Calu3 (cell line): ENCODE data around the gene ZNF609. TPM values are rescaled to one million over a fixed set of nuclear protein-coding genes. Genes with fewer than 3 reads are reported as not detected.

Source experiments
- BruUV-seq: library from RNA; stranded (reverse); fragments of 400-500 nt; replicated peaks from 2 replicates; lab custom pipeline; 2021; lab: Mats Ljungman, UMichigan
- CTCF ChIA-PET: fragments of 300-600 bp; sonication (Branson Sonifier 250); formaldehyde crosslinking; loops from one replicate; lab custom pipeline; 2022; ENCODE audit warnings: antibody characterized with exemption; lab: Charles Lee
- DNase-seq: peaks from one replicate; pipeline ENCODE4 v3.0.0; 2022
- H3K27ac Mint-ChIP-seq: one replicate; pipeline ENCODE4 v1.8.0; 2022; ENCODE audit warnings: mixed read lengths; ENCODE audit not compliant: unreplicated experiment
- H3K27me3 Mint-ChIP-seq: one replicate; pipeline ENCODE4 v1.8.0; 2022; ENCODE audit warnings: mixed read lengths; ENCODE audit not compliant: unreplicated experiment
- H3K36me3 Mint-ChIP-seq: one replicate; pipeline ENCODE4 v1.8.0; 2022; ENCODE audit warnings: mild to moderate bottlenecking, moderate library complexity, mixed read lengths; ENCODE audit not compliant: insufficient read depth, unreplicated experiment
- H3K4me1 Mint-ChIP-seq: one replicate; pipeline ENCODE4 v1.8.0; 2022; ENCODE audit warnings: mild to moderate bottlenecking, low read depth, mixed read lengths; ENCODE audit not compliant: unreplicated experiment
- H3K4me3 Mint-ChIP-seq: one replicate; pipeline ENCODE4 v1.8.0; 2022; ENCODE audit warnings: mild to moderate bottlenecking, low read depth, moderate library complexity, mixed read lengths; ENCODE audit not compliant: unreplicated experiment
- H3K9me3 Mint-ChIP-seq: one replicate; pipeline ENCODE4 v1.8.0; 2022; ENCODE audit warnings: low read depth, mixed read lengths; ENCODE audit not compliant: unreplicated experiment
- intact Hi-C: fragments of 100-400 bp; cut with micrococcal nuclease; formaldehyde crosslinking; loops from one replicate; pipeline ENCODE4 v1.10.0; 2022; ENCODE audit not compliant: unreplicated experiment
- total RNA-seq: library from RNA; stranded (reverse); gene quantifications from 2 replicates; pipeline ENCODE4 v1.2.3, GENCODE V29; 2022
- TF ChIP-seq, protein P1 (sequence below): fragments of 200-600 bp; IDR thresholded peaks from one replicate; pipeline ENCODE4 v1.8.0; 2022; ENCODE audit warnings: antibody characterized with exemption; ENCODE audit not compliant: unreplicated experiment

ZNF609 gene
- total RNA-seq, 1 experiment from 2014 or later, result 50.6 TPM

GRCh38 chr15:64717130-64717529 lies 256.8 kb downstream of the ZNF609 start:
- no peaks in the 10 kb centered on the region for H3K36me3 Mint-ChIP-seq
- TF ChIP-seq, protein P1, sequence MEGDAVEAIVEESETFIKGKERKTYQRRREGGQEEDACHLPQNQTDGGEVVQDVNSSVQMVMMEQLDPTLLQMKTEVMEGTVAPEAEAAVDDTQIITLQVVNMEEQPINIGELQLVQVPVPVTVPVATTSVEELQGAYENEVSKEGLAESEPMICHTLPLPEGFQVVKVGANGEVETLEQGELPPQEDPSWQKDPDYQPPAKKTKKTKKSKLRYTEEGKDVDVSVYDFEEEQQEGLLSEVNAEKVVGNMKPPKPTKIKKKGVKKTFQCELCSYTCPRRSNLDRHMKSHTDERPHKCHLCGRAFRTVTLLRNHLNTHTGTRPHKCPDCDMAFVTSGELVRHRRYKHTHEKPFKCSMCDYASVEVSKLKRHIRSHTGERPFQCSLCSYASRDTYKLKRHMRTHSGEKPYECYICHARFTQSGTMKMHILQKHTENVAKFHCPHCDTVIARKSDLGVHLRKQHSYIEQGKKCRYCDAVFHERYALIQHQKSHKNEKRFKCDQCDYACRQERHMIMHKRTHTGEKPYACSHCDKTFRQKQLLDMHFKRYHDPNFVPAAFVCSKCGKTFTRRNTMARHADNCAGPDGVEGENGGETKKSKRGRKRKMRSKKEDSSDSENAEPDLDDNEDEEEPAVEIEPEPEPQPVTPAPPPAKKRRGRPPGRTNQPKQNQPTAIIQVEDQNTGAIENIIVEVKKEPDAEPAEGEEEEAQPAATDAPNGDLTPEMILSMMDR, result no peak
- H3K4me1 Mint-ChIP-seq, result peaks cover 7% of the 10 kb centered on the region
- H3K27ac Mint-ChIP-seq, result no peak overlapping the region
- H3K27me3 Mint-ChIP-seq, result no peaks in the 10 kb centered on the region
- H3K9me3 Mint-ChIP-seq, result no peaks in the 10 kb centered on the region
- no peak overlapping the region for H3K4me3 Mint-ChIP-seq
- intact Hi-C loops, result no loop called here
- BruUV-seq, result no TSS peak
- no peak for DNase-seq
- CTCF ChIA-PET, result interaction anchor here (0.6 to 2.0 kb wide), 3 partner anchors 11 to 114 kb away, joined by 3 to 8 read pairs (median 8); no protein-coding TSS in a partner anchor

- CTCF ChIA-PET, result interaction anchor here (0.6 to 1.2 kb wide), 3 partner anchors 10 to 115 kb away, joined by 3 to 8 read pairs (median 3); no protein-coding TSS in a partner anchor
- no peaks in the 10 kb centered on the region for H3K36me3 Mint-ChIP-seq
- no TSS peak for BruUV-seq
- DNase-seq, result no peak
- H3K4me3 Mint-ChIP-seq, result no peak overlapping the region
- TF ChIP-seq, protein P1, result no peak
- no peaks in the 10 kb centered on the region for H3K27me3 Mint-ChIP-seq
- no peaks in the 10 kb centered on the region for H3K9me3 Mint-ChIP-seq
- intact Hi-C loops, result no loop called here
- H3K27ac Mint-ChIP-seq, result no peak overlapping the region
- H3K4me1 Mint-ChIP-seq, result peaks cover 7% of the 10 kb centered on the region
Observed at GRCh38 chr15:64717735-64718495, 257.5 kb downstream of the ZNF609 start.

- Mint-ChIP-seq H3K4me1 (peaks cover 7% of the 10 kb centered on the region), H3K4me3 (no peak overlapping the region), H3K36me3 (no peaks in the 10 kb centered on the region), H3K27me3 (no peaks in the 10 kb centered on the region), H3K9me3 (no peaks in the 10 kb centered on the region), H3K27ac (no peak overlapping the region)
- BruUV-seq, result no TSS peak
- intact Hi-C loops, result no loop called here
- TF ChIP-seq, protein P1, result no peak
- CTCF ChIA-PET, result interaction anchor here (0.7 to 0.8 kb wide), 6 partner anchors 8 to 175 kb away, joined by 3 read pairs; no protein-coding TSS in a partner anchor
- DNase-seq, result no peak
Observed at GRCh38 chr15:64720188-64720587, 259.8 kb downstream of the ZNF609 start.

DNA sequence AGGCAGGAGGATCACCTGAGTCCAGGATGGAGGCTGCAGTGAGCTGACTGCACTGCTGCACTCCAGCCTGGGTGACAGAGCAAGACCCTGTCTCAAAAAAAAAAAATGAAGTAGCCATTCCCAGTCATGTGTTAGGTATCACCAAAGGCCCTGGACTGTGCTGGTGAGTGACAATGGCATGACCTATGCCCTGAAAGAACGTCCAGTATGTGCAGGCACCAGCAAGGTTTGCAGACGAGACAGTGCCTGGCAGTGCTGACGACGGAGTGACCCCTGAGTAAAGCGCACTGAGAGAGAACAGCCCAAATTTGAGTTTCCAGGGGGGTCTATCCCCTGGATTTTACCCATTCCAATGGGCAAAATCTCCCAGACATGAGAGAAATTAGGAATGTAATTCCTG lies 269.8 kb downstream of the ZNF609 start:
- H3K9me3 Mint-ChIP-seq, result no peaks in the 10 kb centered on the region
- no peak overlapping the region for H3K27ac Mint-ChIP-seq
- TF ChIP-seq, protein P1, result no peak
- DNase-seq, result no peak
- peaks cover 8% of the 10 kb centered on the region for H3K4me1 Mint-ChIP-seq
- intact Hi-C loops, result no loop called here
- no peak overlapping the region for H3K4me3 Mint-ChIP-seq
- CTCF ChIA-PET, result interaction anchor here (0.6 to 3.7 kb wide), 4 partner anchors 11 to 241 kb away, joined by 3 to 30 read pairs (median 6); no protein-coding TSS in a partner anchor
- no TSS peak for BruUV-seq
- no peaks in the 10 kb centered on the region for H3K27me3 Mint-ChIP-seq
- no peaks in the 10 kb centered on the region for H3K36me3 Mint-ChIP-seq
